GM18498 (cell line): ENCODE measurements around the gene IP6K3.

Experiments
- ATAC-seq: cut with Tn5 transposase; IDR thresholded peaks from one replicate; pipeline ENCODE4 v1.9.1; 2021; ENCODE audit warnings: mild to moderate bottlenecking, moderate library complexity; ENCODE audit not compliant: unreplicated experiment

Gene IP6K3

GRCh38 chr6:33677689-33678088, 69.0 kb downstream of the IP6K3 start:
- ATAC-seq = no peak

DNA sequence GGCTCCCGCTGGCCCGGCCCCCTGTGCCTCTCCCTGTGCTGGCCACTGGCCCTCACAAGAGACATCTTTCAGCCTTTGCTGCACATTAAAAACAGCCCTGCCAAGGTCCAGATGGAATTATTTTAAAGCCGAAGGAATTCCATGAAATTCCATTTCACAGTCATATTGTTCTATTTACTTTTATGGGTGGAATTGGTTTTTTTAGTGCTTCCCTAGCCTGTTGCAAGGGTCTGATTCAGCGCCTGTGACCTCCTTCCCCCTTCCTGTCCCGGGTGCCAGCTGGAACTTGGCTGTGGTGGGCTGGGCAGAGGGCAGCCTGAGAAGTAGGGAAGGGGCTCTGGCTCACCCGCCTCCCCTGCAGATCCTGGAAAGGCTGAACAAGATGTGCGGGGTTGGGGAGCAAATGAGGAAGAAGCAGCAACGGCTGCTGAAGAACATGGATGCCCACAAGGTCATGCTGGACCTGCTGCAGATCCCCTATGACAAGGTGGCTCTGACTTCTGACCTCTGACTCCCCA, 69.5 kb downstream of the IP6K3 start:
- no peak for ATAC-seq

- ATAC-seq = no peak
Observed at GRCh38 chr6:33676416-33677142, 70.1 kb downstream of the IP6K3 start.

DNA sequence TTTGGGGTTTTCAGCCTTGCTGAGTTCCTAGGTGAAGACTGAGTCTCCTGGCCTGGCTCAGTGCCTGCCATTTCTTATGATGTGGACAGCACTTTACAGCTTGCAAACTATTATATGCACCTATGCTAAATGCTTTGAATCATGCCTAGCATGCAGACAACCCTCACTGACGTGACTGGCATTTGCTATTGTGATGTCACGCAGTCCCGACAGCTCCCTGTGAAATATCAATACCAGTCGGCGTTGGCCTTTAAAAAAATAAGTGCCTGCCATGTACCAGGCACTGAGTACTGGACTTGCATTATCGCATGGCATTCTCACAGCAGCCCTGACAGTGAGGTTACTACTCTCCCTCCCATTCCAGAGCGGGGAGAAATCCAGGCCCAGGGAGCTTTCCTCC, 70.7 kb downstream of the IP6K3 start:
- ATAC-seq = no peak

DNA sequence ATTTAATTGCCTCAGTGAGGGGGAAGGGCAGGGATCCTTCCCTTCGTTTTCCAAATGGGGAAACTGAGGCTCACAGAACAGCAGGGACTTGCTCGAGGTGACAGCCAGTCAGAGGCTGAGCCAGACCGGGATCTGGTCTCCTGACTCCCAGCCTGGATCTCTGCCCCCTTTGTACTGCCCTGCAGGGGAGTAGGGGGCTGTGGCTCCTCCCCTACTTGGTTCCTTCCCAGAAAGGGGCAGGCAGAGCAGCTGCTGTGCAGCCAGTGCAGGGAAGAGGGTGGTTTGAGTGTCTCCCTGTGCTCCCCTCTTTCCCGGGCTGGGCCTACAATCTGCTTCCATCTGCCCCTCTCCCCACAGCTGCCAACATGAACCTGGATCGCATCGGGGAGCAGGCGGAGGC, 72.9 kb downstream of the IP6K3 start:
- ATAC-seq = no peak

DNA sequence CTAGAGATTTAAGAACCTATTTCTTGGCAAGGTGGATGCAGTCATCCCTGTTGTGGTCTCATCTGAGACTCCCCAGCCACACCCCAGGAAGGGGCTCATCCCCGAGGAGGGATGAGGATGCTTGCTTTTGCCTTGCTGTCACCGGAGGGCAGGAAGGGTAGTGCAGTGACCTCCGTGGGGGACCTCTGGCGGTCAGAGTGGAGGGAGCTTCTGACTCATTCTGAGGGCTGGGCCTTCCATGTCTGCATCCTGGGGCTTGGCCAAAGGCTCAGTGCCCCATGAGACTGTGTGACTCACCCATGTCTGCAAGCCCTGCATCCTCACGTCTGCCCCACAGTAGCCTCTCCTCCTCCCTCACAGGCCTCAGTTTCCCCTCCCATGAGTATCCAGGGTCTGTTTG, 73.9 kb downstream of the IP6K3 start:
- no peak for ATAC-seq

DNA sequence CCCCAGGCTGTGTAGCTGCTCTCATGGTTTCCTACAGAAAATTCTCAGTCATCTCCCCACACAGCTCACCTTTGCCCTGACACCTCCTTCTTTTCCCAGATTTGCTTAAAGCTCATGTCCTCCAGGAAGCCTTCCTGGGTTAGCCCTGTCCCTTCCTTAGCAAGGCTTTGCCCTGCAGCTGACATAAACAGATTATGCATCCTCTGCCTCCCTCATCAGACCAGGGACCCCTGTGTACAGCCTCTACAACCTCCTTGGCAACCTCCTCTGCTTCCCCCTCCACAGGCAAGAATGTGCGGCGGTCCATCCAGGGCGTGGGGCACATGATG, 75.0 kb downstream of the IP6K3 start:
- no peak for ATAC-seq
